Uterus (tissue), 4 donors: Measurements from ENCODE around the gene WDR20. TPM values are rescaled to one million over a fixed set of nuclear protein-coding genes. Genes with fewer than 3 reads are reported as not detected.

ENCODE experiments used
- DNase-seq, 2 donors: peaks; one replicate each; pipeline ENCODE4 v3.0.0-alpha.2; 2019 to 2020
- H3K27ac ChIP-seq, 2 donors: fragments of 200-600 bp; sonication (generic); 1 replicate in 1 of 2; 2 replicates in 1 of 2; pipeline ENCODE4 v1.5.1; 2016 to 2018
- H3K27me3 ChIP-seq, 2 donors: fragments of 200-600 bp; sonication (generic); one replicate each; pipeline ENCODE4 v1.5.1; 2018 to 2019; ENCODE audit warnings: control low read depth in 1 of 2
- H3K36me3 ChIP-seq, 2 donors: fragments of 200-600 bp; sonication (generic); one replicate each; pipeline ENCODE4 v1.5.1; 2019; ENCODE audit warnings: control low read depth in 1 of 2
- H3K4me1 ChIP-seq, 2 donors: fragments of 200-600 bp; sonication (generic); one replicate each; pipeline ENCODE4 v1.5.1; 2018 to 2019; ENCODE audit warnings: control low read depth in 1 of 2
- H3K4me3 ChIP-seq, 2 donors: fragments of 200-600 bp; sonication (generic); 1 replicate in 1 of 2; 2 replicates in 1 of 2; pipeline ENCODE4 v1.5.1; 2018 to 2019; ENCODE audit warnings: mild to moderate bottlenecking in 1 of 2
- H3K9me3 ChIP-seq, 2 donors: fragments of 200-600 bp; sonication (generic); one replicate each; pipeline ENCODE4 v1.5.1; 2019; ENCODE audit warnings: control low read depth in 1 of 2
- POLR2A ChIP-seq, 2 donors: fragments of 450-650 bp; IDR thresholded peaks; one replicate each; pipeline ENCODE4 v1.6.1; 2016; ENCODE audit warnings: antibody characterized with exemption in 2 of 2, mild to moderate bottlenecking in 1 of 2, moderate library complexity in 1 of 2
- intact Hi-C: fragments of 100-400 bp; cut with DNase I; formaldehyde crosslinking; loops from one replicate; pipeline ENCODE4 v1.15.1; 2023; ENCODE audit warnings: low total_unique reads
- total RNA-seq, 4 donors: library from RNA; depleted of rRNA in 3 of 4; stranded (reverse); fragments of >200 nt in 3 of 4; gene quantifications; one replicate each; pipeline versions ENCODE4 v1.1.0 to v1.2.4, GENCODE V29; 2014 to 2023
- TF ChIP-seq, protein P1 (sequence below), 4 experiments: fragments of 200-600 bp in 2 of 4; fragments of 450-650 bp in 2 of 4; sonication (generic) in 2 of 4; IDR thresholded peaks; one replicate each; pipeline ENCODE4 v1.5.1; 2016 to 2019; ENCODE audit warnings: antibody characterized with exemption in 4 of 4, mild to moderate bottlenecking in 2 of 4, moderate library complexity in 1 of 4
- donor health status: DM: yes; HTN: yes; CAD: no.

Gene WDR20
- total RNA-seq, 4 donors from 2014 or later: 45.9 to 81.8 (median 53.7) TPM

DNA sequence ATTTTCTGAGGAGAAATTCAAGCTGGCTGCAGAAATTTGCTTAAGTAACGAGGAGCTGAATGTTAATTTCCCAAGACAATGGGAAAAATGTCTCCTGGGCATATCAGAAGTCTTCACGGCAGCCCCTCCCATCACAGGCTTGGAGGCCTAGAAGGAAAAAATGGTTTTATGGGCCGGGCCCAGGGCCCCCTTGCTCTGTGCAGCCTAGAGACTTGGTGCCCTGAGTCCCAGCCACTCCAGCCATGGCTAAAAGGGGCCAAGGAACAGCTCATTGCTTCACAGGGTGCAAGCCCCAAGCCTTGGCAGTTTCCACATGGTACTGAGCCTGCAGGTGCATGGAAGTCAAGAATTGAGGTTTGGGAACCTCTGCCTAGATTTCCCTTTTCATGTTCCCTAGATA is 28.6 kb upstream of the WDR20 start:
- DNase-seq: no peak
- no peaks in the 10 kb centered on the region for H3K9me3 ChIP-seq
- no peak overlapping the region for H3K27ac ChIP-seq
- H3K4me3 ChIP-seq: no peak overlapping the region
- H3K36me3 ChIP-seq: no peaks in the 10 kb centered on the region
- intact Hi-C loops: no loop called here
- no peak for TF ChIP-seq POLR2A (IDR thresholded peaks at IDR 0.05)
- TF ChIP-seq, protein P1, sequence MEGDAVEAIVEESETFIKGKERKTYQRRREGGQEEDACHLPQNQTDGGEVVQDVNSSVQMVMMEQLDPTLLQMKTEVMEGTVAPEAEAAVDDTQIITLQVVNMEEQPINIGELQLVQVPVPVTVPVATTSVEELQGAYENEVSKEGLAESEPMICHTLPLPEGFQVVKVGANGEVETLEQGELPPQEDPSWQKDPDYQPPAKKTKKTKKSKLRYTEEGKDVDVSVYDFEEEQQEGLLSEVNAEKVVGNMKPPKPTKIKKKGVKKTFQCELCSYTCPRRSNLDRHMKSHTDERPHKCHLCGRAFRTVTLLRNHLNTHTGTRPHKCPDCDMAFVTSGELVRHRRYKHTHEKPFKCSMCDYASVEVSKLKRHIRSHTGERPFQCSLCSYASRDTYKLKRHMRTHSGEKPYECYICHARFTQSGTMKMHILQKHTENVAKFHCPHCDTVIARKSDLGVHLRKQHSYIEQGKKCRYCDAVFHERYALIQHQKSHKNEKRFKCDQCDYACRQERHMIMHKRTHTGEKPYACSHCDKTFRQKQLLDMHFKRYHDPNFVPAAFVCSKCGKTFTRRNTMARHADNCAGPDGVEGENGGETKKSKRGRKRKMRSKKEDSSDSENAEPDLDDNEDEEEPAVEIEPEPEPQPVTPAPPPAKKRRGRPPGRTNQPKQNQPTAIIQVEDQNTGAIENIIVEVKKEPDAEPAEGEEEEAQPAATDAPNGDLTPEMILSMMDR (IDR thresholded peaks at IDR 0.05): no peak
- H3K27me3 ChIP-seq: no peaks in the 10 kb centered on the region
- no peaks in the 10 kb centered on the region for H3K4me1 ChIP-seq

DNA sequence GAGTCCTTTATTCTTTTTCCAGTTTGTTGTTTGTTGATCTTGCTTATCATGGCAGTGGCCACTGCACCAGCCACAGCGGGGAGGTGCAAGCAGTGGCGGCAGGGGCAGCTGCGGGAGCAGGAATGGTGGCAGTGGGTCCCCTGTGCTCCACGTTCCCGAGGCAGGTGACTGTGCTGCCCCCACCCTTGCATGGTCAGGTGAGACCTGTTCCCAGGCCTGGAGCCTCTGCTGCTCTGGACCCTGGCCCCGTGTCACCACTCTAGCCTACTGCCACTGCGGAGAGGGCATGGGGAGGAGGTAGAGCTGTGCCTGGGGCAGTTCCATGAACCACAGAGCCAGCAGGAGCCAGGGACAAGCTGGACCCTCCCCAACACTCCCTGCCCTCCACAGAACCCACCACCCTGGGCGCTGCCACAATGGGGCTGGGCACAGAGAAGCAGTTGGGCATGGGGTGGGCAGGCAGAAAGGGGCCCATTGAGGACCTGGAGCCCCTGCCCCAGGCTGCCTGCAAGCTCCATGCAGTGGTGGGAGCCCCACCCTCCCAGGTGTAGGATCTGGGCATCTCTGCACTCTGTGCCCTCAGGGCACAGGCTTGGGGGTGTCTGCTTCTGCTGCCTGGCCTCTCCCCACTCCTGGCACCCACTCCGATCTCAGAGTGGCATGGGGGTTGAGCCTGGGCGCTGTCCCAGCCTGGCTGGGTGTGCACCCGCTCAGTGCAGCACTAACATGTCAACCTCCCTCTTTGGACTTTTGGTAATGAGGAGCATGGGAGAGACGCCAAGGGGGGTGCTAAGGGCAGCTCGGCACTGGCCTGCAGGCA is 23.1 kb upstream of the WDR20 start:
- Histone ChIP-seq H3K4me3 (no peak overlapping the region), H3K27ac (no peak overlapping the region), H3K27me3 (no peaks in the 10 kb centered on the region), H3K4me1 (no peaks in the 10 kb centered on the region), H3K36me3 (no peaks in the 10 kb centered on the region), H3K9me3 (no peaks in the 10 kb centered on the region)
- DNase-seq: no peak
- no peak for TF ChIP-seq POLR2A (IDR thresholded peaks at IDR 0.05)
- TF ChIP-seq, protein P1 (IDR thresholded peaks at IDR 0.05): no peak
- intact Hi-C loops: no loop called here

DNA sequence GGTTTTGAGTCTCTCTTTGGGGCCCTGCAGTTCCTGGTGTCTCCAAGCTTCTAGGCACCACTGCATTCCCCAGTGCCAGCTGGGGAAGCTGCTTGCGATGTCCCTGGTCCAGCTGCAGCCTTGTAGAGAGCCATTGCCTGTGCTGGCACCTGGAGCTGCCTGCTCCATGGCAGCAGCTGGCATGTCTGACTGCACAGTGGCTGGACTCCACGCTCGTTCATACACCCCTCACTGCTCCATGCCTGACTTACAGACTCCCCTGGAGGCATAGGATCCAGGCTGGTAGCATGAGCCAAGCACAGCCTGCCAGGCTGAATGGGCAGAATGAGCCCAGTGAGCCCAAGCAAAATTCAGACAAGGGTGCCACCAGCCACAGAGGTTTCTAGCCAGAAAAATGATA is 21.8 kb upstream of the WDR20 start:
- TF ChIP-seq POLR2A (IDR thresholded peaks at IDR 0.05): no peak
- TF ChIP-seq, protein P1 (IDR thresholded peaks at IDR 0.05): no peak
- no peaks in the 10 kb centered on the region for H3K4me1 ChIP-seq
- DNase-seq: no peak

DNA sequence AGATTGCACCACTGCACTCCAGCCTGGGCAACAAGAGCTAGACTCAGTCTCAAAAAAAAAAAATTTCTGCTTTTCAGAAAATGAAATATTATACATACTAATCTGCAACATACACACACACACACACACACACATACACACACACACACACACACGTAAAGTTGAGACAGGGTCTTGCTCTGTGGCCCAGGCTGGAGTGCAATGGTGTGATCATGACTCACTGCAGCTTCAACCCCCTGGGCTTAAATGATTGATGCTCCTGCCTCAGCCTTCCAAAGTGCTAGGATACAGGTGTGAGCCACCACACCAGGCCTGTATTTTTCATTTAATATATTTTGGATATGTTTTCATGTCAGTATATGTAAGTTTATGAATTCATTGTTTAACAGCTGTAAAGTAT is 18.8 kb upstream of the WDR20 start:
- intact Hi-C loops: no loop called here
- Histone ChIP-seq H3K4me3 (no peak overlapping the region), H3K4me1 (no peaks in the 10 kb centered on the region), H3K27ac (no peak overlapping the region), H3K9me3 (no peaks in the 10 kb centered on the region), H3K36me3 (no peaks in the 10 kb centered on the region), H3K27me3 (no peaks in the 10 kb centered on the region)
- no peak for DNase-seq
- TF ChIP-seq, protein P1 (IDR thresholded peaks at IDR 0.05): no peak
- no peak for TF ChIP-seq POLR2A (IDR thresholded peaks at IDR 0.05)

More for the DNA sequence above, 21.8 kb upstream of the WDR20 start:
- H3K9me3 ChIP-seq: no peaks in the 10 kb centered on the region
- H3K36me3 ChIP-seq: no peaks in the 10 kb centered on the region
- H3K27me3 ChIP-seq: no peaks in the 10 kb centered on the region
- no peak overlapping the region for H3K4me3 ChIP-seq
- no peak overlapping the region for H3K27ac ChIP-seq
- intact Hi-C loops: no loop called here

DNA sequence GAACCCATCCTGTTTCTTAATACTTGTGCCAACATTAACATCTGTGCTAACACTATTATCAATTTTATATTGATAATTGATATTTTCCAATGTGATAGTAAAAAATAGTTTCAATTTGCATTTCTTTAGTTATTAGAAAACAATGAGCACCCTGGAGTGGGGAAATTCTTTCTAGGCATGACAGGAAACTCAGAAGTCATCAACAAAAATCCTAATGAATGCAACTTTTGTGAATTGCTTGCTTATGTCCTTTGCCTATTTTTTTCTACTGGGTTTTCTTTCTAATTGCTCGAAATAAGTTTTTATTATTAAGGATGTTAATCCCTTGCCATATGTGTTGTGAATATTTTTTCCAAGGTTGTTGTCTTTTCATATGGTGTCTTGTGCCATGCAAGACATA is 18.1 kb upstream of the WDR20 start:
- Histone ChIP-seq H3K9me3 (no peaks in the 10 kb centered on the region), H3K4me3 (no peak overlapping the region), H3K4me1 (no peaks in the 10 kb centered on the region), H3K27me3 (no peaks in the 10 kb centered on the region), H3K36me3 (no peaks in the 10 kb centered on the region), H3K27ac (no peak overlapping the region)
- intact Hi-C loops: no loop called here
- DNase-seq: no peak
- TF ChIP-seq, protein P1 (IDR thresholded peaks at IDR 0.05): no peak
- no peak for TF ChIP-seq POLR2A (IDR thresholded peaks at IDR 0.05)
